Epithelial cell of proximal tubule (primary cell): ENCODE results near the gene MYADML2. TPM values are rescaled to one million over a fixed set of nuclear protein-coding genes. Genes with fewer than 3 reads are reported as not detected.

Experiments used
- DNase-seq: peaks from one replicate; pipeline ENCODE4 v3.0.0-alpha.2; 2011; ENCODE audit warnings: low read depth
- H3K4me3 ChIP-seq: 2 replicates; pipeline ENCODE4 v1.5.1; 2011; ENCODE audit warnings: low read depth, mild to moderate bottlenecking, low read length
- total RNA-seq: library from RNA; depleted of rRNA; stranded (reverse); fragments of >200 nt; gene quantifications from 2 replicates; pipeline ENCODE4 v1.2.3, GENCODE V29; 2015
- TF ChIP-seq, protein P1 (sequence below): conservative IDR thresholded peaks from 2 replicates; pipeline ENCODE4 v1.5.1; 2012; ENCODE audit warnings: low read depth, mild to moderate bottlenecking, low read length

The MYADML2 gene
- total RNA-seq, 1 donor from 2014 or later = not detected

DNA sequence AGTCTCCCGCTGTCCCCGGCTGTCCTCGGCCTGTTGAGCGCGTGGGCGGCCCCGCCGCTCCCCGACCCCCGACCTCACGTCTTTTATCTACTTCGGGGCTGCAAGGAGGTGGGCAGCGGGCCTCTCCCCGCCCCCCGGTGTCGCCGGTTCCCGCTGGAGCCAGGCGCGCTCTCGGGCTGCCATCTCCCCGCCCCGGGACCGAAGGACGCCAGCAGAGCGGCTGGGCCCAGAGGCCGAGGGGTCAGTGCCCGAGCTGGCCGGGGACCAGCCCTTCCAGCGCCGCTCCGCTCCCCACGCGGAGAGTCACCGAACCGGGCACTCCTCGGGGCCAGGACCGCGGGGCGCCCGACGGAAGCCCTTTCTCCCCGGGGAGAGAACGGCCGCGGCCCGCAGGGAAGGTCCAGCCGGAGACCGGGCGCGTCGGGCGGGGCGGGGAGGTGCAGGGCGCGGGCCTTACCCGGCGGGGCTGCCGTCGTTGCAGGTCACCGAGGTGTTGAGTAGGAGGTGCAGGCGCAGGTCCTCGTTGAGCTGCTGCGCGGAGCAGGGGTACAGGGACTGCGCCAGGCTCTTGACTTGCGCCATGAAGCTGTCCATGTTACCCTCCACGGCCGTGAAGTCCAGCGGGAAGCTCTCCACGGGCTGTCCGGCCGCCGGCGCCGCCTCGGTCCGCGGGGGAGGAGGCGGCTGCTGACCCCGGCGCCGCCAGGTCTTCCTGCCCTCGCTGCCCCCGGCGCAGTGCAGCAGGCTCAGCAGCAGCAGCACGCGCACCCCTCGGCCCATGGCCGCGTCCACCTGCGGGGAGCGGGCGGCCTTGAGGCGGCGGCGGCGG lies 13.3 kb upstream of the MYADML2 start:
- no peak overlapping the region for H3K4me3 ChIP-seq
- TF ChIP-seq, protein P1, sequence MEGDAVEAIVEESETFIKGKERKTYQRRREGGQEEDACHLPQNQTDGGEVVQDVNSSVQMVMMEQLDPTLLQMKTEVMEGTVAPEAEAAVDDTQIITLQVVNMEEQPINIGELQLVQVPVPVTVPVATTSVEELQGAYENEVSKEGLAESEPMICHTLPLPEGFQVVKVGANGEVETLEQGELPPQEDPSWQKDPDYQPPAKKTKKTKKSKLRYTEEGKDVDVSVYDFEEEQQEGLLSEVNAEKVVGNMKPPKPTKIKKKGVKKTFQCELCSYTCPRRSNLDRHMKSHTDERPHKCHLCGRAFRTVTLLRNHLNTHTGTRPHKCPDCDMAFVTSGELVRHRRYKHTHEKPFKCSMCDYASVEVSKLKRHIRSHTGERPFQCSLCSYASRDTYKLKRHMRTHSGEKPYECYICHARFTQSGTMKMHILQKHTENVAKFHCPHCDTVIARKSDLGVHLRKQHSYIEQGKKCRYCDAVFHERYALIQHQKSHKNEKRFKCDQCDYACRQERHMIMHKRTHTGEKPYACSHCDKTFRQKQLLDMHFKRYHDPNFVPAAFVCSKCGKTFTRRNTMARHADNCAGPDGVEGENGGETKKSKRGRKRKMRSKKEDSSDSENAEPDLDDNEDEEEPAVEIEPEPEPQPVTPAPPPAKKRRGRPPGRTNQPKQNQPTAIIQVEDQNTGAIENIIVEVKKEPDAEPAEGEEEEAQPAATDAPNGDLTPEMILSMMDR = no peak
- no peak for DNase-seq

DNA sequence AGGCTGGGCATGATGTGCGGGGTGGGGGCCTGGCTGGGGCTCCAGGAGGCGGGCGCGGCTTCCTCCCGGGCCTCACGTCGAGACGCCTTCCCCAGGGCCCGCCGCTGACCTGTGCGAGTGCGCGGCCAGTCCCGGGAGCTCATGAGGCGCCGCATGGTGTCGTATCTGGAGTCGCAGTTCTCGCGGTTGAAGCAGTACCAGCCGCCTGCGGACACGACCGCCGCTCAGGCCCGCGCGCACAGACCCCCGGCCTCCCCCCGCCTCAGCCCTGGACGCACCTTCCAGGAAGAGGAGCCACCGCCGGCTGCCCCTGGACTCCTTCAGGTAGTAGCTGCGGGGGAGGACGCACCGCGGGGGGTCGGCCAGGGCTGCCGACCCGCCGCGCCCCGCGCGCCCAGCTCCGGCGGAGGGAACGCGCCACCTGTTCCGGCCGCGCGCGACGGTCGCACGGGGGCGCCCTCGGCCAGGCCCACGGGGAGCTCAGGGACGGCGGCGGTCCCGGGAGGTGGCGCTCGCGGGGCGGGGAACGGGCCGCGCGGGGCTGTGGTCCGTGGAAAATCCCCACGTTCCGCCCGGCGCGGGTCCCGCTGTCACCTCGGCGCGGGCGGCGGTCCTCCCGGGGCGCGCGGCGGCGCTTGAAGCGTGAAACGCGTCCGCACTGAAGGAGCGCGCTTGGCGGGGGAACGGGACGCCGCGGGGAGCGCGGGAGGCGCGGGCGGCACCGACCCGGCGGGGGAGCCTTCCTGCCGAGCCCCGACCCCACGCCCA lies 12.5 kb upstream of the MYADML2 start:
- no peak overlapping the region for H3K4me3 ChIP-seq
- TF ChIP-seq, protein P1 = peak; percentile 62
- DNase-seq = no peak

DNA sequence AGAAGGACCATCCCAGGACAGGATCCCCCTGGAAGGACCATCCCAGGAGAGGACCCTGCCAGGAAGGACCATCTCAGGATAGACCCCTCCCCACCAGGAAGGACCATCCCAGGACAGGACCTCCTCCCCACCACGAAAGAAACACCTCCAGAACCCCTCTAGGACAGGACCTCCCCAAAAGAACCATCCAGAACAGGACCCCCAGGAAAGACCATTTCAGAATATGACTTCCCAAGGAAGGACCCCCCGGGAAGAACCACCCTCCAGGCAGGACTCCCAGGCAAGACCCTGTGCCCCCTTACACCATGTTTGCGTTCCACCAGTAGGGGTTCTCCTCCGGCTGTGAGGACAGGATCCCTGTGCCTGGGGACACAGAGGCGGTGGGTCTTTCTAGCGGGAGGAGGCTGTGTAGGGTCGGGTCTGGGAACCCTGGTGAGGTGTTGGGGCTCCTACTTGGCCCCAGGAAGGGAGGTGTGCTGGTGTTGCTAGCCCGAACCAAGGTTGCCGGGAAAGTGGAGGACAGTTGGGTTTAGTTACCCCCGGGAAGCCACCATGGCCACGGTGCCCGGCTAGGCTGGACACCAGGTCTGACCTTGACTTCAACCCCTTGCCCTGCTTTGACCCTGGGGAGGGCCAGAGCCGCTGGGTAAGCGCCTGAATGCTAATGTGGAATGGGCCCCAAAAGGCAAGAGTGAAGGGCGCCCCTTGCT lies 11.8 kb upstream of the MYADML2 start:
- TF ChIP-seq, protein P1 = no peak
- no peak for DNase-seq
- H3K4me3 ChIP-seq = no peak overlapping the region

DNA sequence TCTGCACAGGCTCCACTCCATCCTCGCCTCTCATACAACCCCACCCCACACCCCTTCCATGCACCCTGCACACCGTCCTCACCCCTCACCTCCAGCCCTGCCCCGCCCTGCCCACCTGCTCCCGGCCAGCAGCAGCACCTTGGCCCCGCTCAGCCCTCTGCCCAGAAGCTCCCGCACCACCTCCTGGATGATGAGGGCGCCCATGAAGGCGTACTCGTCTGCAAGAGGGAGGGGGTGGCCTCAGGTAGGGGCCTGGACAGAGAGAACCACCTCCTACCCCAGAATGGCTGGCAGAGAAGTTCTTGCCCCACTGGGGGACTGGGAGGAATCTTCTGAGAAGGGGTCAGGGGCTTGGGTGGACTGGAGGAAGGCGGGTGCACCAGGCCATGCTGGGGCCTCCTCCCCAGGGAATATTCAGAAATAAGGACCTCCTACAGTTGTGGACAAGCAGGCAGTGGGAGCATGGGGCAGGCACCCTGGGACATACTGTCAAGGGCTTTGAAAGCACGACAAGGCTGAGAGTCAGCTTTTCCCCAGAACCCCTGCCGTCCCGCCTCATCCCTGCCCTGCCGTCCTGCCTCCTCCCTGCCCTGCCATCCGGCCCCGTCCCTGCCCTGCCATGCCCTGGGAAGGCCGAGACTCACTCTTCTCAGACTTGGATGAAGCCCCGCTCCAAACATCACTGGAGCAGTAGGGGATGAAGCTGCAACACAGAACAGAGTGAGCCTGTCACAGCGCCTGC lies 10.8 kb upstream of the MYADML2 start:
- no peak overlapping the region for H3K4me3 ChIP-seq
- TF ChIP-seq, protein P1 = no peak
- no peak for DNase-seq

DNA sequence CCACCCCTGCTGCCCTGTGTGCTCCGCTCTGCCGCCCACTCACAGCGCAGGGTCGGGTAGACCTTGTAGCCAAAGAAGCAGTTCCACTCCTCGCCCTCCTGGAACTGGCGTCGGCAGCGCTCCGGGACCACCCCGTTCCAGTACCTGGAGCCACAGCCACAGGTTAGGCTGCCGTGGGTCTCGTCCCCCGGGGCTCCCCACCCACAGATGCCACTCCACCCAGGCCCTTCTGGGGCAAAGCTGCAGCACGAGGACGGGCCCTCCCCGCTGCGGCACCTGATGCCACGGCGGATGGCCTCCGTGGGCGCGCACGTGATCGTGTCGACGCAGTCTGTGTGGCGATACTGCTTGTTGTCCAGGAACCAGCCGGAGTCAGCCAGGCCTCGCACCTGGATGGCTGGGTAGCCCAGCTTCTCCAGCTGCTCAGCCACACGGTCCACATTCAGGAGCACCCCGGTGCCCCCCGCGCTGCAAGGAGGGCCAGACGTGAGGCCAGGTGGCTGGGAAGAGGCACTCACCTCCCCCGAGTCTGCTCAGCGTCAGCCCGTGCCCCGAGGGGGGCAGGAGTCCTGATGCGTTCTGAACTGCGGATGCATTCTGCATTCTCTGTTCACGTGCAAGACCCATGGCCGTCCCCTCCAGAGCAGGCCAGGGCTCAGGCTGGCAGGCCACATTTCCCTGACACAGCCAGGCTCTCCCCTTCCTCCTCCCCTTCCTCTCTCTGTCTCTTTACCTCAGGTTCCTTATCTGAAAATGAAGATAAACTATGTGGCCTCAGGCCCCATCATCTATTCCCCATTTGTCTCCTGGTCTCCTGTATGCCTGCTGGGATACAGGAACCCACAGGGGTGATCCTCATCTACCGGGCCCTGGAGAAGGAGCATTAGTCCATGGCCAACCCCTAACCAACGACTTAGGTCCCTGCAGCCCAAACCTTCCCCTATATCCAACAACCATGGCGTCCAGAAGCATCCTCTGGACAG lies 9.9 kb upstream of the MYADML2 start:
- H3K4me3 ChIP-seq = no peak overlapping the region
- no peak for DNase-seq
- TF ChIP-seq, protein P1 = no peak
